CMK (cell line): ENCODE data around the gene SPATA31C1.
"Not testable (repeated sequence)": the region's sequence is repeated elsewhere in the genome, so short reads cannot be mapped to it uniquely, and the experiment has no call there.

Source experiments
- DNase-seq: peaks from one replicate; pipeline ENCODE4 v3.0.0-alpha.2; 2010; ENCODE audit warnings: low read depth

The SPATA31C1 gene

GRCh38 chr9:87938336-87938735, 20.6 kb downstream of the SPATA31C1 start:
- not testable (repeated sequence) for DNase-seq

GRCh38 chr9:87939096-87939495, 21.3 kb downstream of the SPATA31C1 start:
- DNase-seq = not testable (repeated sequence)

DNA sequence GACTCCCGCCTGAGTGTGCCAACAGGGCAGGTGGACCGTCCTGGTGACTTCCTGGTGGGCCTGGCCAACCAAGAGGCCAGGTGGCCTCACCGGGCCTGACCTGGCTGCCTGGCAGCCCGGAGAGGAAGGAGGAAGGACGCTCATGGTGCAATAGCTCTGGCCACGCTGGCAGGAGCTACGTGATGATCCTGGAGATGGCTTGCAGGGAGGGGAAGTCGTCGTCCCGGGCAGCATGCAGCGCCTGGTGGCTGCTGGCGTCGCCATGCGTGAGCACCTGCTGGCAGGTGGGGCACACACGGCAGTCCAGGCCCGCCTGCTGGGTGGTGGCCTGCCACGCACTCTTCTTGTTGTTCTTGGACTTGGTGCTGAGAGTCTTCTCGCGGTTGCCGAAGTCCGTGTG, 26.3 kb downstream of the SPATA31C1 start:
- DNase-seq = no peak

GRCh38 chr9:87944682-87945081, 26.9 kb downstream of the SPATA31C1 start:
- no peak for DNase-seq

- no peak for DNase-seq
These were observed 32.5 kb downstream of the SPATA31C1 start for GRCh38 chr9:87950296-87950695.

- DNase-seq = no peak
These were observed 33.2 kb downstream of the SPATA31C1 start for GRCh38 chr9:87950765-87951488.

DNA sequence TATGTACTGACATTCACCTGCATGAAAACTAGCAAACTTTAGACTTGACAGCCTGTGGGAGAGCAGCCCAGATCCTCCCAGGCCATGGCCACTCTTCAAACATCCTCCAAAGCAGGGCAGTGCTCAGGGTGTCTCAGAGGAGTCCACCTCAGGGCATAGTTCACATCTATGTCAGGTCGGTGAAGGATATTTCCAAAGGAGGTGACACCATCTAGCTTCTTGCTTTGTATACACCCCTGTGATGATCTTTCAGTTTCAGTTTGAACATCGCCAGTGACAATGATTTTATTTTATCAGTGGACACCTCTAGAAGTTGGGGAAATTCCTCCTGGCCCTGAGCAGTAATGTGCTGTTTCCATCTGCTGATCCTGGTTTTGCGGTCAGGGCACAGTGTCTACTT, 36.5 kb downstream of the SPATA31C1 start:
- no peak for DNase-seq

- no peak for DNase-seq
These were observed 40.1 kb downstream of the SPATA31C1 start for GRCh38 chr9:87957839-87958238.

- DNase-seq = no peak
These were observed 40.8 kb downstream of the SPATA31C1 start for GRCh38 chr9:87958591-87958990.

GRCh38 chr9:87959916-87960581, 42.3 kb downstream of the SPATA31C1 start:
- DNase-seq = no peak

- no peak for DNase-seq
These were observed 46.0 kb downstream of the SPATA31C1 start for GRCh38 chr9:87963770-87964169.

- DNase-seq = no peak
These were observed 47.1 kb downstream of the SPATA31C1 start for GRCh38 chr9:87964826-87965225.

DNA sequence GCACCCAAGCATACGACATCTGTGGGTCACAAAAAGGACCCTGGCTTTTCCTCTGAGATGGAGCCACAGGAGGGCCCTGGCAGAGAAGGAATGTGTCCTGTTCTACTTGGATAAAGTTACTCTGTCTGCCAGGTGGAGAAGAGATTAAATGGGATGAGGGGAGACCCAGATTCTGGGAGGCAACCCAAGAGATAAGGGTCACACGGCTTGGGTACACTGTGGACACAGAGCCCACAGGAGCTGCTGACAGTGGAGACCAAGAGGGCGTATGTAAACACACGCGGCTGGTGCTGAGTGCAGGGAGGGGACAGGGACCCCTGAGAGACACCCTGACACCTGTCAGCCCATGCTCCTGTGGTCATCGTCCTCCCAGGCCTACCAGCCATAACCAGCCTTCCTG, 50.4 kb downstream of the SPATA31C1 start:
- no peak for DNase-seq

DNA sequence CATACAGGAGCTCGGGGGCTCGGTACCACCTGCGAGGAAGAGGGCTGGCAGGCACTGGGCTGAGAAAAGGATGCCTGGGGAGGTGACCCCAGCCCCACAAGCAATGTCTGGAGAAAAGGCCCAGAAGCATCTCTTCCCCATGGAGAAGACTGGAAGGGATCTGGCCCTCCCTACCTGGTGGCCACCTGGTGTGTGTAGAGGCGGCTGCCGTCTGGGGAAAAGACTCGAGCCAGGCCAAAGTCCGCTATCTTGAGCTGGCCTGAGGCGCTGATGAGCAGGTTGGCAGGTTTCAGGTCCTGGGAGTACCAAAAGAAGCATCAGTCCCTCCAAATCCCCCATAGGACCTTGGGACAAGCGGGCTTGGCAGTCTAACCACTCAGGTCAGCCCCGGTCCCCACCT, 52.8 kb downstream of the SPATA31C1 start:
- no peak for DNase-seq

- no peak for DNase-seq
These were observed 55.4 kb downstream of the SPATA31C1 start for GRCh38 chr9:87973122-87973521.
